NCI-H2081 (cell line): ENCODE results near the gene GSX2.
"Not testable (repeated sequence)": the region's sequence is repeated elsewhere in the genome, so short reads cannot be mapped to it uniquely, and the experiment has no call there.

Source experiments
- DNase-seq, 2 experiments: peaks; one replicate each; lab custom pipeline; 2025; lab: John Stamatoyannopoulos, UW

Gene GSX2

GRCh38 chr4:54099748-54100574 is at the start of gene GSX2:
GSX2 (plus strand) TSS chr4:54100163; CDS start chr4:54100345, 182 bp downstream.
- no peak for DNase-seq

- no peak for DNase-seq
Observed at GRCh38 chr4:54050214-54050904, 49.6 kb upstream of the GSX2 start.

GRCh38 chr4:54053322-54053721 is 46.6 kb upstream of the GSX2 start:
- not testable (repeated sequence) for DNase-seq

- no peak for DNase-seq
Observed at GRCh38 chr4:54054501-54054900, 45.5 kb upstream of the GSX2 start.

GRCh38 chr4:54055494-54055893 is 44.5 kb upstream of the GSX2 start:
- no peak for DNase-seq

- no peak for DNase-seq
Observed at GRCh38 chr4:54056360-54056759, 43.6 kb upstream of the GSX2 start.

- no peak for DNase-seq
Observed at GRCh38 chr4:54058171-54058570, 41.8 kb upstream of the GSX2 start.

GRCh38 chr4:54060116-54060515 is 39.8 kb upstream of the GSX2 start:
- no peak for DNase-seq

GRCh38 chr4:54061067-54061466 is 38.9 kb upstream of the GSX2 start:
- no peak for DNase-seq

GRCh38 chr4:54061873-54062272 is 38.1 kb upstream of the GSX2 start:
- no peak for DNase-seq

GRCh38 chr4:54062392-54062791 is 37.6 kb upstream of the GSX2 start:
- DNase-seq: no peak

- no peak for DNase-seq
Observed at GRCh38 chr4:54063229-54063628, 36.7 kb upstream of the GSX2 start.

GRCh38 chr4:54063737-54064316 is 36.1 kb upstream of the GSX2 start:
- DNase-seq: peak in 1 of 2 experiments; percentile 10

- DNase-seq: peak; percentile 93 to 96
Observed at GRCh38 chr4:54064317-54065111, 35.4 kb upstream of the GSX2 start, which contains the start of gene CHIC2. CHIC2 (minus strand) TSS chr4:54064605; CDS start chr4:54064300, 305 bp downstream.

GRCh38 chr4:54065282-54066087 is 34.5 kb upstream of the GSX2 start:
- DNase-seq: no peak

GRCh38 chr4:54066088-54066415 is 33.9 kb upstream of the GSX2 start:
- no peak for DNase-seq

GRCh38 chr4:54066718-54067129 is 33.2 kb upstream of the GSX2 start:
- DNase-seq: no peak

- no peak for DNase-seq
Observed at GRCh38 chr4:54067166-54067565, 32.8 kb upstream of the GSX2 start.

GRCh38 chr4:54073271-54073880 is 26.6 kb upstream of the GSX2 start:
- DNase-seq: no peak

- DNase-seq: no peak
Observed at GRCh38 chr4:54074381-54074780, 25.6 kb upstream of the GSX2 start.

- no peak for DNase-seq
Observed at GRCh38 chr4:54076673-54077072, 23.3 kb upstream of the GSX2 start.
